Limb (tissue), 2 donors: ENCODE measurements around the gene MAP2K5.
A peak's percentile ranks its signal among the peaks of the same experiment; 100 is the strongest.

ENCODE experiments used
- DNase-seq, 2 donors: peaks; one replicate each; pipeline ENCODE4 v3.0.0-alpha.2; 2016; ENCODE audit errors: extremely low spot score in 2 of 2

The MAP2K5 gene

DNA sequence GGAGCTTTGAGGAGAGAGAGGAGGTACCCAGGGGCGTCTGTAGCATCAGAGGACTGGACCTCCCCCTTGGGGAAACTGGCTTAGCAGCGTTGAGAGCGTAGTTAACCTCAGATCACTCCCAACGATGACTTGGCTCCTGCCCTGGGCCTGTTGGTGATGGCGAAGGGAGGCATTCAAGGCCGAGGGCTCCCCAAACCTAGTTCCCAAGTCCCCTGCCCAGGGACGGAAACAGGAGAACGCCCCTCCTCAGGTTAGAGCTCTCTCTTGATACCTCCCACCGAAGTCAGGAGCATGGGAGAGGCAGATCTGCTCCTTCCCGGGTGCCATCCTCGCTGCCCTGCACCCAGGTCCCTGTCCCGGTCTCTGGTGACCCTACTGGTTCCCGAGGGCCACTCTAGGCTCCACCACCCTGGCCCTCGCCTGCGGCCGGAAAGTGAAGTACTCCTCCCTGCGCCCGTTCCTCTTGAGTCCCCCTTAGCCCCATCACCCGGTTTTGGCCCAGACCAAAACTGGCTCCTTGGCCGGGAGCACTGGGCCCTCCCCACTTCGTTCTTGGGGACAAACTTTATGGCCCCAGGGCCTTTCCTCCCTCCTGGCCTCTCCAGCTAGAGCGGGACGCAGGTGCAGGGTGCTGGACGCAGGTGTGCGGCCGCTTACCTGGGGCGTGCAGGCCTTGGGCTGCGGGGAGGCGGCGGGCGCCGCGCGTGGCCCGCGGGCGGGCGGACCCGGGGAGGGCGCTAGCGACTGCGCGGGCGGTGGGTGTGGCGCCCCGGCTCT lies 280.2 kb downstream of the MAP2K5 start:
- no peak for DNase-seq

- DNase-seq, result peak in 1 of 2 donors; percentile 45
Observed at GRCh38 chr15:67823314-67824196, 281.1 kb downstream of the MAP2K5 start.

GRCh38 chr15:67824197-67824968 lies 281.9 kb downstream of the MAP2K5 start:
- DNase-seq, result no peak

DNA sequence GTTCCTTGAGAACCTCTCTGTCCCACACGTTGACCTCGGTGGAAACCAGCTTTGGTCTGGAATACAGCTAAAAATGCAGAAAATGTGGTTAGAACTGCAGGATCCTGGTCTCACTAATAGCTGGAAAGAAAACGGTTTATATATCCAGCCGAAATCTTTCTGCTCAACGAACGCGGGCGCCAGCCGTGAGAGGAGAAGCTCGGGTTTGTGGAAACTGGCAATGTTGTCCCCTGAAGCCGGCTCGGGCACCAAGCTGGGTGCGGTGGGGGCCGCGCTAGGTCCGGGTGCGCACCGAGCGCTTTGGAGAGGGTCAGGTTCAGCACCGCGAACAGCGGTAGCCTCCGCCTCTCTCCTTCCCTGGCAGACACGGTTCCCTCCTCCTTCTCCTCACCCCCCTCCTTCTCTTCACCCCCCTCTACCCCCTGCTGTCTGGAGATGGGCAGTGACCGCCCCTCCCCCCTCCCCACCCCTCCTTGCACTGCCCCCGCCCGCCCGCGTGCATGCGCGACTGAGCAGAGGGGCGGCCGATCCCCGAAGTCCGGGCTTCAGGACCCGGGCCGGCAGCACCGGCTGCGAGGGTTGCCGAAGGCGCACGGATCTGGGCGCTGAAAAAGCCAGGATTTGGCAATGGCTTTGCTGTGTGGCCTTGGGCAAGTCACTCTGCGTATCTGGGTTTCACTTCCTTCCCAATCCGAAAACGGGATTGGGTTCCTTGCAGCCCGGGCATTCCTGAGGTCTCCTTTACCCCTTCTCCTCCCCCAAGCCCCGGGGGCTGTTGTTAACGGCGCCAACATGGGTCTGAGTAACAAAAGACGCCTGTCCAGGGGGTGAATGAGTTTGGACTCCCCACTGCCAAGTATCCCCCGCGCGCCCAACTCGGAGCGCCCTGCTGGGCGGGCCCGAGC lies 282.7 kb downstream of the MAP2K5 start, which contains the start of gene SKOR1:
Gene SKOR1, plus strand, starts transcription at position 534 of the 905 bp plus-strand sequence. Its CDS starts 94 bp downstream, at position 628.
- peak in 1 of 2 donors; percentile 79 for DNase-seq

DNA sequence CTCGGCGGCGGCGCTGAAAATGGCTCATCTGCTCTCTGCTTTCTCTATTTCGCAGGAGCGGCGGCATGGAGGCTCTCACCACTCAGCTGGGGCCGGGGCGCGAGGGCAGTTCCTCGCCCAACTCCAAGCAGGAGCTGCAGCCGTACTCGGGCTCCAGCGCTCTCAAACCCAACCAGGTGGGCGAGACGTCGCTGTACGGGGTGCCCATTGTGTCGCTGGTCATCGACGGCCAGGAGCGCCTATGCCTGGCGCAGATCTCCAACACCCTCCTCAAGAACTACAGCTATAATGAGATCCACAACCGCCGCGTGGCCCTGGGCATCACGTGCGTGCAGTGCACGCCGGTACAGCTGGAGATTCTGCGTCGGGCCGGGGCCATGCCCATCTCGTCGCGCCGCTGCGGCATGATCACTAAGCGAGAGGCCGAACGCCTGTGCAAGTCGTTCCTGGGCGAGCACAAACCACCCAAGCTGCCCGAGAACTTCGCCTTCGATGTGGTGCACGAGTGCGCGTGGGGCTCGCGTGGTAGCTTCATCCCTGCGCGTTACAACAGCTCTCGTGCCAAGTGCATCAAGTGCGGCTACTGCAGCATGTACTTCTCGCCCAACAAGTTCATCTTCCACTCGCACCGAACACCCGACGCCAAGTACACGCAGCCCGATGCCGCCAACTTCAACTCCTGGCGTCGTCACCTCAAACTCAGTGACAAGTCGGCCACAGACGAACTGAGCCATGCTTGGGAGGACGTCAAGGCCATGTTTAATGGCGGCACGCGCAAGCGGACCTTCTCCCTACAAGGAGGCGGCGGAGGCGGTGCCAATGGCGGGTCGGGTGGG lies 283.6 kb downstream of the MAP2K5 start:
- peak in 1 of 2 donors; percentile 48 for DNase-seq

GRCh38 chr15:67826717-67827561 lies 284.4 kb downstream of the MAP2K5 start:
- peak in 1 of 2 donors; percentile 46 for DNase-seq

GRCh38 chr15:67827562-67828277 lies 285.2 kb downstream of the MAP2K5 start:
- peak in 1 of 2 donors; percentile 56 for DNase-seq

- DNase-seq, result peak in 1 of 2 donors; percentile 44
Observed at GRCh38 chr15:67828278-67828968, 285.9 kb downstream of the MAP2K5 start.

DNA sequence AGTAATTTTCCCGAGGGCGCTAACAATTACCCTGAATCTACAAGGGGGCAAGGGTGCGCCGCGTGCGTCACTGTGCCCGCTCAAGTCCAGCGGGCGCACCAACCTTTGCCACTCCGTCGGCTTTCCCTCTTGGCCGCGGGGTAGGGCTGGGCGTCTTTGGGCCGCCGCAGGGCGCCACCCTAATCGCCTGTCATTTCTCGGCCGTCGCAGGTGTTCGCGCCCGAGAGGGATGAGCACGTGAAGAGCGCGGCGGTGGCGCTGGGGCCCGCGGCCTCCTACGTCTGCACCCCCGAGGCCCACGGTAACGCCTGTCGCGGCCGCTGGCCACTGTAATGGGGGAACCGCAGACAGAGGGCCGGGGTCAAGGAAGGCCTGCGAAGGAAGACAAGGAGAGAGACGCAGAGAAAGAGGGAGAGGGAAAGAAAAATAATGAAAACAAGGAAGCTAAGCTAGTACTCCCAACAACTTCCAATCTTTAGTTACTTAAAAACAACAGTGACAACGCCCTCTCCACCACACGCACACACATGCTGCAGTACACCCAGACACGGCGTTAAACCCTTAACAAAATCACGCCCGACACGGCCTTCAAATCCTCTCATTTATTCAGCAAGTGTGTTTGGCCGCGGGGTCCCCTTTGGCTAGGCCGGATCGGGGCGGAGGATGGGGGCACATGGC lies 286.6 kb downstream of the MAP2K5 start:
- no peak for DNase-seq

- peak in 1 of 2 donors; percentile 46 for DNase-seq
Observed at GRCh38 chr15:67829647-67830504, 287.4 kb downstream of the MAP2K5 start.

GRCh38 chr15:67831363-67831762 lies 288.9 kb downstream of the MAP2K5 start:
- no peak for DNase-seq

- peak in 1 of 2 donors; percentile 47 for DNase-seq
Observed at GRCh38 chr15:67832031-67832551, 289.6 kb downstream of the MAP2K5 start.

DNA sequence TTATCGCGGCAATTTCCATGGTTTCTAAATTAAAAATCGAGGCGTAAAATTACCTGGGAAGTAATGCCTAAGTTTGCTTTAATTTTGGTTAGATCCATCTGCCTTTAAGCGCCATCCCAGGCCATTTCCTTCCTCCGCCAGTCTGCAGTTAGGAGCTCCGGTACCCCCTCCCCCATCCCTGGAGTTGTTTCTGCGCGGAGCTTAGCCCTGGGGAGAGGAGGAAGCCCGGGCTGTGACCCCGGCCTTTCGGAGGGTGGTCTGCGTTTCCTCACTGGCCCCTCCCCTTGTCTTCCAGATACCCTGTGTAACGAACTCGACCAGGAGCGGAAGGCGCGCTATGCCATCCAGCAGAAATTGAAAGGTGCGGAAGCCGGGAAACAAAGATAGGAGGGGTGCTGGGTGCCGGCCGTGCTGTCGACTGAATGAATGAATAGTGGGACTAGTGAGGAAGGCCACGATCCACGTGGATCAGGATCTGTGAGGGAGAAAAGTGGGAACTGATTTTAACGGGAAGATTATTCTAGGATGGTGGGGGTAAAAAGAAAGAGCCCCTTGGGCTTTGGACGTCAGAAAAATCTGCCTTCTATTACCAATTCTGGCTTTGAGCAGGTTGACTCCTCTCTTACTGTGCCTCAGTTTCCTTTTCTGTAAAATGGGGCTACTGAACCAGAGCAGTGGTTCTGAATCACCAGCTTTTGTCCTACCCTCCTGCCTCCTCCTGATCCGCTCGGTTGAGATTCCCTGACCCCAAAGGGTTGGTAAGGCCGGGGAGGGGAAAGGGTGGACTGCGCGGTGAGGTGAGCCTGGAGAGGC lies 290.6 kb downstream of the MAP2K5 start:
- peak in 1 of 2 donors; percentile 62 for DNase-seq

DNA sequence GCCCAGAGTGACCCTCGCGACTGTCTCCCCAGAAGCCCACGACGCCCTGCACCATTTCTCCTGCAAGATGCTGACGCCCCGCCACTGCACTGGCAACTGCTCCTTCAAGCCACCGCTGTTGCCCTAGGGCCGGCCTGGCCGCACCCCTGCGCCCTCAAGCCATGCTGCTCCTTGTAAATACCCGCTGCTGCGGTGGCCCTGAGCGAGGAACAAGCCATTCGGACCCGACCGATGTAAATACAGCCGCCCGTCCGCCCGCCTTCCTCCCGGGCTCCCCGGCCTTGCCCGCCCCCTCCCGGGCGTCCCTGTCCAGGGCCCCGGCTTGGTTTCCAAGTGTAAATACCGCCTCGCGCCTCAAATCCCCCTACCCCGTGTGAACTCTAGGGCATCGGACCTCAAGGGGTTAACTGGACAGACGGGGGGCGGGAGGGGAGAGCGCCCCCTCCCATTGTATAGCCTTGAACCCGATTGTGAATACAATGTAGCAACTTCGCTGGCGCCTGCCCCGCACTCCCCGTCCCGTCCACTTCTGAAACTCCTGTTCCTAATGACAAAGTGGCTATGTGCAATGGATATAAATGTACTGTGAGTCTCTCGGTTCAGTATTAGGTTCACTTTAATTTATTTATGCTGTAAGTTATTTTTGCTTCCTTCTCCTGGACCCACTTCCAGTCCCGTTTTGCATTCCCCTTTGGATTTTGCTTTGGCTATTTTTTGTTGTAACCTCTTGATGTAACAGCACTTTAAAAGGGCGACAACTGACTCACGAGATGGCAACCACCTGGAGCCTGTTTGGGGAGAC lies 291.4 kb downstream of the MAP2K5 start:
- DNase-seq, result peak in 1 of 2 donors; percentile 73
